Epithelial cell of prostate (primary cell): ENCODE results near the gene PPP1CA.

Experiments
- DNase-seq: peaks from one replicate; pipeline ENCODE4 v3.0.0-alpha.2; 2011; ENCODE audit warnings: low read depth, low spot score
- H3K27ac ChIP-seq: fragments of 450-650 bp; 2 replicates; pipeline ENCODE4 v1.5.1; 2017; ENCODE audit warnings: mild to moderate bottlenecking

PPP1CA gene

DNA sequence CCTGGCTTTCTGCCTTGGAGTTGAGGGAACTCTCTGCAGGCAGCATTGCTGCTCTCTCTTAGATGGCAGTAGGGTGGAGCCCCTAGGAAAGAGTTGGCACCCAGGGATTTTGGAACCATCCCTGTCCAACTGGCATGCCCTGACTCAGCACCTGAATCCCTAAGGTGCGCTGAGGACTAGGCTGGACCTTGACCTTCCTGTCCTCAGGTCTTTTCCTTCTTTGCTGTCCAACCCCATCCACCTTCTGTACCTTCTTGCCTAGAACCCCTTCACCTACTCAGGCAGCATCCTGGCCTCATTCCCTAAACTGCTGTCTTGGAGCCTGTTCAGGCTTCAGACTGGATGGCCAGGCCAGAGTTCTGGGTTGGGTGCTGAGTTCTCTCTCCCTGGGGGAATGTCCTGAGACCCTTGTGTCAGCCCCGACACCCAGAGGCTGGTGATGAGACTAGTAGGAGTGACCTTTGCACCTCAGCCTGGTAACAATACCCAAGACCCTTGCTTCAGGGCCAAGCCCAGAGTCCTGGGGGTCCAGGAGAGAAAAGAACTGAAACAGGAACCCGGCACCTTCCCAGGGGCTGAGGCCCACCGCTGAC lies 45.8 kb downstream of the PPP1CA start:
- H3K27ac ChIP-seq: peak overlapping the region; percentile 99
- no peak for DNase-seq

DNA sequence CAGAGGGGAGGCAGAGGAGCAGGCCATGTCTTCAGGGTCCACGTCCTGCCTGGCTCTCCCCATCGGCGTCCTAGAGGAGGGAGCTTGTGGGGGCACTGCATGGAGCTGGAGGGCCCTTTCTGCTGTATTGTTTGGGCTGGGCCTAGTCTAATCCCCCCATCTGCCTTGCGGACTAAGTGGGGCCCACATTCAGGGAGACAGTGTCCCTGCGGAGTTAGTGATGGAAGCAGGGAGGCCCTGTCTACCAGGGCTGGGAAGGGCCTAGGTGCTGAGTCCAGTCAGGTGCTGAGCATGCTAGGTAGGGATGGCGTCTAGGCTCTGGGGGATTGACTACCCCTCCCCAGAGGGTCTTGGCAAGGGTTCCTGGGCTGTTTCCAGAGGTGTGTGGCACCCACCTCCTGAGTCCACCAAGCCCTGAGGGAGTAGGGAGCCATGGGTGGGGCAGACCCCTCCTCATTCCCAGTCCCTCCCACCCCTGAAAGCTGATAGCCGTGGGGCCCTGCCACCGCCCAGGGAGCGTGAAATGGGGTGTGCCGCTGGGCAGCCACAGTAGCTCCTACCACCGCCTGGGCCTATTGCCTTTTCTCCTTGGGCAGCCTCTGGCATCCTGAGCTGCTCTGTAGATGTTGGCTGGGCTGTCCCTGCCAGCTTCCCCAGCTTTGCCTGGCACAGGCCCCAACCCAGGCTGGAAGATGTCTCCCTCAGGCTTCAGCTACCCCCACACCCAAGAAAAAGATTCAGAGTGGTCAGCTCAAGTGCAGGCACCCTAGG lies 46.5 kb downstream of the PPP1CA start:
- no peak for DNase-seq
- H3K27ac ChIP-seq: peak overlapping the region; percentile 99

DNA sequence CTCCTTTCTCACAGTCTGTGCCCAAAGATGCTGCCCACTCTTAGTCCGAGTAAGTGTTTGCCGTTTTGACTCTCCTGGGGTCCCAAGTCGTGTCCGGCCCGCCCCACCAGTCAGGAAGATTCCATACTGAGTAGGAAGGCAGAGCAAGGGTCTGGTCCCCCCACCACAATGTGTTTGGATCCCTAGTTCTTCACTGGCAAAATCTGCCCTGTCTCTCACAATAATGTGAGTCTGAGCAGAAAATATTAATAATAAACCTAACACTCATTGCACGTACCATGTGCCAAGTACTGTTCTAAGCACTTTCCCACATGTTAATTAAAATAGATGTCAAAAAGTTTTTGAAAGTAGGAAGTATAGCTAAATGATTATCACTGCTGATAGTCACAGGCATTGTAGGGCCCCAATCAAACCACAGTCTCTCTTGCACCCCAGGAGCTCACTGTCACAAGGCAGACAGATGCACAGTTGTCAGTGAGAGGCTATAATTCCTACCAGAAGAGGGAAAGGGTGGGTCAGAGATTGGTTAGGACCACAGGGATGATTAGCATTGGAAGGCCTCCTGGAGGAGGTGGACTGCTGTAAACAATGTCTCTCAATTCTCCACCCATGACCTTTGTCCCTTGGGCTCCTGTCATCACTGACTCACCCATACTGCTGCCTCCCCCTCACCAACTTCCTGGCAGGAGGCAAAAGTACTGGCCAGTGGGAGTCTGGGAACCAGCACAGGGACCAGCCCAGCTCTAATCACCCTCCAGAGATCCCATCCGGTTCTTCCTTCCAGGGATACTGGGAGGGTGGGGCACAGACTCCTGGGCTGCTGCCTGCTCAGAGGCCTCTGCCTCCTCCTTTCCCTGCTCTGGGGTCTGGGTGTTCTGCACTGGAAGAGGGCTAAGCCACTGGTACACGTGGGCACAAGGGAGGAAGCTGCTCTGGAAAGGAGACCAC lies 47.3 kb downstream of the PPP1CA start:
- H3K27ac ChIP-seq: peak overlapping the region; percentile 99
- DNase-seq: peak; percentile 72

DNA sequence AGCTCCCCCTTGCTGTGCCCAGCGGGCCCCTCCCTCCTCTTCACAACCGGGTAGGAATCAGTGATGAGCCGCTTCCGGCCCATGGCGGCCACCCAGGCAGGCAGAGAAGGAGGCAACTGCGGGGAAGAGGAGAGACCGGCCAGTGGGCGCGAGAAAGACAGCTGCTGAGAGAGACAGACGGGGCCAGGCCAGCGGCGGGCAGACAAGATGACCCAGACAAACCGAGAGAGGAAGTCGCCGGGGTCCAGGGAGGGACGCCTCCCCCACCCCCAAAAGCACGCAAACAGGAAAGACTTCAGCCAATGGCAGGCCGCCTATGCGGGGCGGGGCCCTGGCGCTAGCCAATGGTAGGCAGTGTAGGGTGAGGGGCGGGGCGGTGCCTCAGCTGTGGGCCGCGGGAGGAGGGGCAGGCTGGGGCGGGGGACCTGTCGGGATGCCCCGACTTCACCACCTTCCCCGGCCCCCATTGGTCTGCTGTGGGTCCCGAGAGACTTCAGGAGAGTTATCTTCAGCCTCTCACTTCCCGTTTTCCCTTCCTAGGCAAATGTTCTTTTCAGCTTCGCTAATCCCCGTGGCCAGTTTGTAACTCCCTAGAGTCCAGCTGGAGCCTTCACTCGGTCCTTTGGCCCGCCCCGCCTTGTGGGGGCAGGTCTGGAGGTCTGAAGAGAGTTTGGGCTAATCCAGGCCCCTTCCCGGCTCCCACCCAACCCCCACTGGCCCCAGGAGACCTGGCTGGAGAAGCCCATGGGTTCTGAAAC lies 48.2 kb downstream of the PPP1CA start, which contains the start of gene POLD4:
TSS of gene POLD4 (minus strand) at position 230 of the 758 bp plus-strand sequence. CDS start at position 83, 147 bp downstream.
- H3K27ac ChIP-seq: peak within 1 kb of the TSS; percentile 99
- DNase-seq: no peak

DNA sequence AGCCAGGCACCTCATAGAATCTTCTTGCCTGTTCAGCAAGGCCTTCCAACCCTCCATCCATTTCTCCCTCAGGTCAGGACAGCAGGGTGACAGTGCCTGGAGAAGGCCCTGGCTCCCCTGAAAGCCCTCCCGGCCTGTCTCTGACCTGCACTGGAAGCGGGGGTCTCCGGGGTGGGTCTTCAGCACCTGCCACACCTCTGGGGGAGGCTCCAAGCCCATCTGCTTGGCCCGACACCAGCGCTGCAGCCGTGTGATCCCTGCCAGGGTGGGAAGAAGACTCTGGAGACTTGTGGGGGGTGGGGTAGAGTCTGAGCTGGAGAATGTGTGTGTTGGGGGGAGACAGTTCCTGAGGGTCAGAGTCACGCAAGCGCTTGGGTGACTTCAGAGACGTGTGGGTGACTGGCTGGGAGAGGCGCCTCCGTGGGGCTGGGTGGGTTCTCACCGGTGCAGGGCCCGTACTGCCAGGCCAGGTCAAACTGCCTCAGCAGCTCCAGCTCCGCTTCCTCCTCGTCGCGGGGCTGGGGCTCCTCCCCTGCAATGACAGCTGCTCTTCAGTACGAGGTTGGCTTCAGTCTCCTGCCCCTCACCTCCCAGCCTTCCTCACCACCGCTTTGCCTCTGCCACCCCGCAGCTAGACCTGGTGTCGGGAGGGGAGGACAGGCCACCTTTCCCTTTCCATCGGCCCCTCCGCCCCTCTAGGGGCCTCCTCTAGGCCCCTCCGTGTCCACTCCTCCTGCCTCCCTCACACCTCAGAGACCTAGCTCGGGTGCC lies 48.9 kb downstream of the PPP1CA start:
- peak overlapping the region; percentile 99 for H3K27ac ChIP-seq
- no peak for DNase-seq

DNA sequence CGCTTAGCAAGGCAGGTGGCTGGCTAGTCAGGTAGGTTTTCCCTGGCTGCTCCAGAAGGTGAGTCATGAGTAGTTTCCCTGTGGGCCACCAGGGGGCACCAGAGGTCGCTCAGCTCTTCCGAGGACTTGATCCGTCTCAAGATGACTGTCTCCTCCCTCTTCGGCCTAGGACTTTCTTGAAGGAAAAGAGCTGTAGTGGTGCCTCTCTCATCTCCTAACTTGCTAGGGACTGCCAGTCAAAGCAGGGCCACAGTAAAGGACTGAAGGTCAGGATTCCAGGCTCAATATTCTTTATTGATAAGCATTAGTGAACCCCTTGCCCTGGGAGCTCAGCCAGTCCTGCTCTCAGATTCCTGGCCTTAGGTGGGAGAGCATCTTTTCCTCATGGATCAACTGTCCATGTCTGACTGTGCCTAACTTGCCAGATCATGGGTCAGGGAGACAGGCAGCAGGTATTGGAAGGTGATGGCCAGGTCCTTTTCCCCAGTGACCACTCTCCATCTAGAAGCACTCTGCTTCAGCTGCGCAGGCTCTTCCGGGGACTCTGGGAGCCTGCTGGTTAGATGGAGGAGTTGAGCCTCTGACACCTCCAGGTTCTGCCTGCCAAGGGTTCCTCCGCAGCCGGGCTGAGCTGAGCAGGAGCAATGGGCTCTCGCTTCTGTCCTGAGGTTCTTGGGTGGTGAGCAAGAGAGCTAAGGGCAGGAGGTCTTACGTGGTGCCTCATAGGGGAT lies 50.2 kb downstream of the PPP1CA start:
- DNase-seq: no peak
- peak overlapping the region; percentile 99 for H3K27ac ChIP-seq

DNA sequence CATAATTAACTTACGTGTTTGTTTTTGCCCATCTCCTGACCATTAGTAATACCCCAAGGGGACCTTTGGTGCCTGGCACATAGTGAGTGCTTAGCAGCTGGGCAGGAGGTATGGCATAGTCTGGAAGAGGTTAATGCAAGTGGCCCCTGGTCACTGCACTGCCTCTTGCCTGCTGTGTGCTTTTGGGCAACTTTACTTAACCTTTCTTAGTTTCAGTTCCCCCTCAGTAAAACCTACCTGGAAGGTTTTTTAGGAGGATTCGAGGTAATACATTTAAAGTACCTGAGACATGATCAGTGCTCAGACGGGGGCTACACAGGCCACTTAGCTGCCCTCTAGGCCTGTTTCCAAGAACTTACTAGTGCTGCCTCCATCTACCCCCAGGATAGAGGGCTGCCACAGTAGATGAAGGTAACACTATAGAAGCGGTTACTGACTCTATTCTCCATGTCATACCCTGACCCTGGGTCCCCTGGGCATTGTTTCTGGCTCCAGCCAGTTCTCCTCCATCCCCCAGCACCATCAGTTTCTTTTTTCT lies 51.7 kb downstream of the PPP1CA start:
- no peak for DNase-seq
- H3K27ac ChIP-seq: no peak overlapping the region

DNA sequence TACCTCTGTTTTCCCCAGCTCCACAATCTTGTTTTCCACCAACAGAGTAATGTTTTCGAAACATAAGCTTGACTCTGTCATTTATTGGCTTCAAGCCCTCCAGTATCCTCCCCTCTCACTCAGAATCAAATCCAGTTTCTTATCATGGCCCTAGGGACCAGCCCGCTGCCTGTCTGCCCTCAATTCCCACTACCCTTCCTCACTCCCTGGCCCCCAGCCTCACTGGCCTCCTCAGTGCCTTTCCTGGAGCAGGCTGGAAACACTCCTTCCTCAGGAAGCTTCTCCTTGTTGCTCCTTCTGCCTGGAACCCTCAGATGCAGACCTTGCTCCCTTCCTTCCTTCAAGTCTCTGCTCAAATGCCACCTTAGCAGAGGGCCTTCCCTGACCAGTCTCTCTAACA lies 52.2 kb downstream of the PPP1CA start:
- DNase-seq: no peak
- H3K27ac ChIP-seq: no peak overlapping the region

DNA sequence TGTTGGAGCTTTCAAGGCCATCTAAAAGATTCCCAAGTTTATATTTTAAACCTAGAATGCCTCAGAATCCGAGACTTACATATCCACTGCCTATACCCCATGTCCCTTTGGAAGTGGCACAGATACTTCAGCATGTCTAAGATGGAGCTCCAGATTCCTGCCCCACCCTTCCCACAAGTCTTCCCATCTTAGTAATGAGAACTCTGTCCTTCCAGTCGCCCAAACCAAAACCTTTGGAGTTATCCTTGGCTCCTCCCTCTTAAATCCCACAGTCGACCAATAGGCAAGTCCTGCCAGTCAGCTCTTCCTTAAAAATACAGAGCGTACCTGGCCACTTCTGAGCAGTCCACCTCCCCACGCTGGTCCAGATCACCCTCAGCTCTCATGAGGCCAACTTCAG lies 52.6 kb downstream of the PPP1CA start:
- peak overlapping the region; percentile 22 for H3K27ac ChIP-seq

More for the DNA sequence above, 52.6 kb downstream of the PPP1CA start:
- DNase-seq: no peak
